Prostate gland (tissue), 2 donors: ENCODE results near the gene FAAP20. TPM values are rescaled to one million over a fixed set of nuclear protein-coding genes. Genes with fewer than 3 reads are reported as not detected.

ENCODE experiments used
- DNase-seq: peaks from one replicate; pipeline ENCODE4 v3.0.0-alpha.2; 2019; ENCODE audit warnings: low spot score
- H3K27ac ChIP-seq, 2 donors: fragments of 200-600 bp; sonication (generic); 2 replicates each; pipeline ENCODE4 v1.5.1; 2017 to 2019
- H3K27me3 ChIP-seq: fragments of 200-600 bp; sonication (generic); replicated peaks from 2 replicates; pipeline ENCODE4 v1.5.1; 2019; ENCODE audit not compliant: insufficient read depth
- H3K36me3 ChIP-seq, 2 donors: fragments of 200-600 bp; sonication (generic); 1 replicate in 1 of 2; 2 replicates in 1 of 2; pipeline versions ENCODE4 v1.5.1 to v1.8.1; 2017 to 2019
- H3K4me1 ChIP-seq: fragments of 200-600 bp; sonication (generic); replicated peaks from 2 replicates; pipeline ENCODE4 v1.5.1; 2019
- H3K4me3 ChIP-seq, 2 donors: fragments of 200-600 bp; sonication (generic); 2 replicates each; pipeline ENCODE4 v1.5.1; 2017 to 2019
- H3K9me3 ChIP-seq: fragments of 200-600 bp; sonication (generic); 2 replicates; pipeline ENCODE4 v1.5.1; 2017
- CTCF ChIP-seq, 4 experiments: fragments of 200-600 bp in 2 of 4; fragments of 450-650 bp in 2 of 4; sonication (generic) in 2 of 4; IDR thresholded peaks; 1 replicate in 3 of 4; 2 replicates in 1 of 4; pipeline ENCODE4 v1.5.1; 2016 to 2019; ENCODE audit warnings: antibody characterized with exemption in 4 of 4, mild to moderate bottlenecking in 2 of 4, moderate library complexity in 2 of 4
- POLR2A ChIP-seq: fragments of 450-650 bp; IDR thresholded peaks from one replicate; pipeline ENCODE4 v1.6.1; 2016; ENCODE audit warnings: antibody characterized with exemption, mild to moderate bottlenecking
- POLR2AphosphoS5 ChIP-seq: sonication (generic); formaldehyde crosslinking; IDR thresholded peaks from one replicate; pipeline ENCODE4 v1.6.1; 2017; ENCODE audit warnings: antibody characterized with exemption
- WGBS: methylation state at CpG from one replicate; pipeline ENCODE4 v1.1.5; 2018; 5-methylcytosine and 5-hydroxymethylcytosine counted together
- intact Hi-C: fragments of 100-400 bp; cut with DNase I; formaldehyde crosslinking; loops from one replicate; pipeline ENCODE4 v1.14.2; 2022
- total RNA-seq, 2 donors: library from RNA; depleted of rRNA; stranded (reverse); fragments of >200 nt; gene quantifications; one replicate each; pipeline ENCODE4 v1.1.0, GENCODE V29; 2016

The FAAP20 gene
- 10 to 100 TPM; 55.9 to 70.4 TPM for total RNA-seq

GRCh38 chr1:2194319-2194897 is at the start of gene FAAP20:
TSS of gene FAAP20 (minus strand) at chr1:2194772. CDS start at chr1:2194749, 23 bp downstream.
- no peaks in the 10 kb centered on the region for H3K36me3 ChIP-seq
- H3K27ac ChIP-seq, result peak within 1 kb of the TSS; percentile 96 to 98
- intact Hi-C loops, result loop anchor here (10.0 kb wide), 2 partner anchors 330 to 390 kb away; partner anchors contain the start of genes PANK4 and PRXL2B
- peak within 1 kb of the TSS; percentile 69 to 76 for H3K4me3 ChIP-seq
- 3% methylated on average over 54 of the region's 63 CpGs for WGBS
- DNase-seq, result peak; percentile 56
- H3K9me3 ChIP-seq, result no peaks in the 10 kb centered on the region
- TF ChIP-seq CTCF (IDR thresholded peaks at IDR 0.05), result no peak
- H3K4me1 ChIP-seq, result peaks cover 24% of the 10 kb centered on the region
- H3K27me3 ChIP-seq, result no peaks in the 10 kb centered on the region

- TF ChIP-seq POLR2A (no peak), CTCF (IDR thresholded peaks at IDR 0.05) (no peak), POLR2AphosphoS5 (no peak)
- Histone ChIP-seq H3K9me3 (no peaks in the 10 kb centered on the region), H3K4me1 (peaks cover 36% of the 10 kb centered on the region), H3K27me3 (no peaks in the 10 kb centered on the region), H3K36me3 (no peaks in the 10 kb centered on the region), H3K4me3 (no peak overlapping the region), H3K27ac (no peak overlapping the region)
- 68% methylated on average over 33 of the region's 33 CpGs for WGBS
- DNase-seq, result no peak
- intact Hi-C loops, result no loop called here
These were observed 48.5 kb upstream of the FAAP20 start for GRCh38 chr1:2242814-2243725.

DNA sequence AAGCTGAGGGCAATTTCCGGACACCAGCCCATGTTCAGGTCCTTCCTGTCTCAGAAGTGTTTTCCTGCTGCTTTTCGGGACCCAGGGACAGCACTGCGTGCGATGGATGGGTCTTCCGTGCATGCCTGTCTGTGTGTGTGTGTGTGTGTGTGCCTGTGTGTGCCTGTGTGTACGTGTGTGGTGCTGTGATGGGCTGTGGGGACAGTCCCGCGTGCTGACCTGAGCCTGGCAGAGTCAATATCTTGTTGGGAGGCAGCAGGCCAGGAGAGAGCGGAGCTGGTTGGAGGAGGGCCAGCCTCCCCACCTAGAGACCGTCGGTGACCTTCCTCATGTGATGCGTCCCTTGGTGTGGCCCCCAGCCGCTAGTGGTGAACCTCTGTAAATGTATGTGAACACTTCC is 47.2 kb upstream of the FAAP20 start:
- Histone ChIP-seq H3K4me3 (no peak overlapping the region), H3K27ac (no peak overlapping the region), H3K4me1 (peaks cover 28% of the 10 kb centered on the region), H3K27me3 (no peaks in the 10 kb centered on the region), H3K9me3 (no peaks in the 10 kb centered on the region), H3K36me3 (no peaks in the 10 kb centered on the region)
- no peak for TF ChIP-seq POLR2AphosphoS5
- WGBS, result 57% methylated on average over 13 of the region's 13 CpGs
- intact Hi-C loops, result no loop called here
- no peak for DNase-seq

DNA sequence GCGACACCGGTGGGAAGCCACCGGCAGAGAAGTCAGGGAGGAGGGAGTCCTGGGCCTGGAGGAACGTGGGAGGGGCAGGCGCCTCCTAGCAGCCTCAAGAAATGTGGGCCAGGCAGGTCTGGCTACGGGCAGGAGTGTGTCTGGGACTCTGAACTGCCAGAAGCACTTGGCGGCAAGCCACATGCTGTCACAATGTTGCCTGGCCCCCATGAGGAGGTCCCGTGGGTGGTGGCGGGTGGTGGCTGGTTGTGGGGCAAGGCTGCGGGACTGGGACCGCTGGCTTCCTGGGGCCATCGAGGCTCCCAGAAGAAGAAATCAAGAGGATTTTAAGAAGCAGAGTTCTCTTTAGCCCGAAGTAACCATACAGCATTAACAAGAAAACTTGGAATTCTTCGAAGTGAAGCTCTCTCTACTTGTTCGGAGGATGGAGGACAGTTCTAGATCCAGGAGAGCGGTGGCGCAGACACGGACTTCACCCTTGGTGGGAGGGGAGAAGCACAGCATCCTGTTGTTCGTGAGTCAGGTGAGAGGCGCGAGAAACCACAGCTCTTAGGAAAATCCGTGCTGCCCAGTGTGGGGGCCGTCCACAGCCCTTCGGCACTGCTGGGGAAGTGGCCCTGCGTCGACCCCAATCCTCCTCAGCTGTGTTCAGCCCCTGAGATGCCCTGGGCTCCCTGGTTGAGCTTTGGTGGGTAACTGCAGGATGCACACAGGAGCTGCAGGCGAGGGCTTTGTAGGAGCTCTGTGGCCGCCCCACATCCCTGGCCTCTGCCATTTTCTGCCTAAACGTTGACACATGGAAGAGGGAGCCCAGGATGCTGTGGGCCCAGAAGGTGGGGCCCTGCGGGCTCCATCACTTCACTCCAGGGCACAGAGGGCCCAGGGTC is 45.9 kb upstream of the FAAP20 start:
- peak; percentile 87 for DNase-seq
- intact Hi-C loops, result no loop called here
- H3K36me3 ChIP-seq, result no peaks in the 10 kb centered on the region
- no peaks in the 10 kb centered on the region for H3K27me3 ChIP-seq
- TF ChIP-seq POLR2AphosphoS5, result peak; percentile 75
- TF ChIP-seq CTCF (IDR thresholded peaks at IDR 0.05), result no peak
- TF ChIP-seq POLR2A, result no peak
- H3K9me3 ChIP-seq, result no peaks in the 10 kb centered on the region
- H3K4me3 ChIP-seq, result no peak overlapping the region
- 43% methylated on average over 30 of the region's 30 CpGs for WGBS
- peak overlapping the region; percentile 53 to 64 for H3K27ac ChIP-seq
- peaks cover 29% of the 10 kb centered on the region for H3K4me1 ChIP-seq

GRCh38 chr1:2239384-2239985 is 44.9 kb upstream of the FAAP20 start:
- DNase-seq, result no peak
- no peak overlapping the region for H3K4me3 ChIP-seq
- TF ChIP-seq POLR2AphosphoS5 (no peak), POLR2A (no peak), CTCF (IDR thresholded peaks at IDR 0.05) (no peak)
- H3K27ac ChIP-seq, result peak overlapping the region; percentile 53 to 64
- H3K27me3 ChIP-seq, result no peaks in the 10 kb centered on the region
- H3K4me1 ChIP-seq, result peaks cover 39% of the 10 kb centered on the region
- intact Hi-C loops, result no loop called here
- H3K9me3 ChIP-seq, result no peaks in the 10 kb centered on the region
- H3K36me3 ChIP-seq, result no peaks in the 10 kb centered on the region
- 73% methylated on average over 28 of the region's 30 CpGs for WGBS
